ENCODE data around the gene HSH2D.

Gene HSH2D

DNA sequence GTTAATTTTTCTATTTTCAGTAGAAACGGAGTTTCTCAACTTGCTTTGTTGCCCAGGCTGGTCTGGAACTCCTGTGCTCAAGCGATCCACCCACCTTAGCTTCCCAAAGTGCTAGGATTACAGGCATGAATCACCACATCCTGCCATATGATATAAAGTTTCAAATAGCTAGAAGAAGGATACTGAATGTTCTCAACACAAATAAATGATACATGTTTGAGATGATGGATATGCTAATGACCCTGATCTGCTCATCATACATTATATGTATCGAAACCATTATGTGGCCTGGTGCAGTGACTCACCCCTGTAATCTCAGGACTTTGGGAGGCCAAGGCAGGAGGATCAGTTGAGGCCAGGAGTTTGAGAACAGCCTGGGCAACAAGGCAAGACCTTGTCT lies 18.4 kb downstream of the HSH2D start:
- Histone ChIP-seq H3K14ac (ENCODE audit: low read length) (no peak overlapping the region), H3K9ac (ENCODE audit: low read length) (no peak overlapping the region), H3K79me1 (ENCODE audit: low read length) (no peaks in the 10 kb centered on the region), H3K79me2 (ENCODE audit: control insufficient read depth, insufficient read depth, low read length, poor library complexity) (no peaks in the 10 kb centered on the region), H2AFZ (ENCODE audit: insufficient read depth, low read length, poor library complexity) (no peak overlapping the region), H3K23ac (ENCODE audit: low read length) (no peak overlapping the region), H4K8ac (ENCODE audit: low read depth, low read length) (no peak overlapping the region), H3K4me1 (ENCODE audit: control insufficient read depth in 1 of 2, insufficient read depth in 2 of 2, low read length in 2 of 2) (no peaks in the 10 kb centered on the region), H3K4ac (ENCODE audit: low read depth, low read length) (no peak overlapping the region), H3K18ac (ENCODE audit: low read length) (no peak overlapping the region), H2BK5ac (ENCODE audit: low read depth, low read length, poor library complexity) (no peak overlapping the region), H2BK120ac (ENCODE audit: insufficient read depth, low read length, poor library complexity) (no peak overlapping the region), H4K91ac (ENCODE audit: low read depth, low read length) (no peak overlapping the region), H3K4me3 (ENCODE audit: low read depth, low read length) (no peak overlapping the region), H3K27ac (ENCODE audit: low read depth, low read length) (no peak overlapping the region), H2BK12ac (ENCODE audit: low read length) (no peak overlapping the region), H4K12ac (ENCODE audit: low read depth, low read length) (no peak overlapping the region), H3K27me3 (ENCODE audit: insufficient read depth, low read length) (no peaks in the 10 kb centered on the region), H3K4me2 (ENCODE audit: low read length) (no peak overlapping the region), H3K9me3 (ENCODE audit: insufficient read depth, low read depth, low read length) (no peaks in the 10 kb centered on the region), H2AK5ac (ENCODE audit: low read length) (no peak overlapping the region), H3K36me3 (ENCODE audit: control insufficient read depth in 1 of 2, insufficient read depth in 2 of 2, low read length in 2 of 2) (no peaks in the 10 kb centered on the region)
- WGBS (ENCODE audit: extremely low coverage, insufficient coverage, insufficient read length) = no CpG with 5 or more reads among the region's 3 CpGs
- no peak for DNase-seq

DNA sequence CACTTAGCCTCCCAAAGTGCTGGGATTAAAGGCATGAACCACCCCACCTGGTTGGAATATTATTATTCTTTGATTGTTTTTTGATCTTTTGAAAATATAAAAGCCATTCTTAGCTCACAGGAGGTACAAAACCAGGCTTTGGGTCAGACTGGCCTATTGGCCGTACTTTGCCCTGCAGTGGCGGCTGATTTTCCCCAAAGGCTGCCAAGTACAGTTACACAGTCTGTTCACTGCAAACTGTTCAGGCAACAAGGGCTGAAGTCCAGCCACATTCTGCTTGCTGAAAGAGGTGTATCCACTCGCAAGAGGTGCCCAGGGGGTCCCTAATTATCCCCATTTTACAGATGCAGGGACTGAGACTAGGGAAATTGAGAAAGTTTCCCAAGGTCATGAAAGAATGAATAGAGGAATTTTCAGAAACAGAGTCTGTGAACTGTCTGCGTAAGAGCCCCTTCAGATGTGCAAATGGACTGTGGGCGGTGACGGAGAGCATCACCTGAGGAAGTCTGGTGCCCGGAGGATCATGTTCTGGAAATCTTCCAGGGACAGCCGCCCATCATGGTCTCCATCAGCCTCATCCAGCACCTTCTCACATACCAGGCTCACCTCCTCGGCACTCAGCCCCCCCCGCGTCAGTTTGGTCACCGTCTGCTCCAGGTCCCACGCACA lies 20.9 kb downstream of the HSH2D start:
- H4K91ac ChIP-seq (ENCODE audit: low read depth, low read length) = no peak overlapping the region
- no peak overlapping the region for H3K23ac ChIP-seq (ENCODE audit: low read length)
- H3K79me2 ChIP-seq (ENCODE audit: control insufficient read depth, insufficient read depth, low read length, poor library complexity) = no peaks in the 10 kb centered on the region
- no peaks in the 10 kb centered on the region for H3K36me3 ChIP-seq (ENCODE audit: control insufficient read depth in 1 of 2, insufficient read depth in 2 of 2, low read length in 2 of 2)
- no peak overlapping the region for H2AFZ ChIP-seq (ENCODE audit: insufficient read depth, low read length, poor library complexity)
- no peak overlapping the region for H2AK5ac ChIP-seq (ENCODE audit: low read length)
- H3K4ac ChIP-seq (ENCODE audit: low read depth, low read length) = no peak overlapping the region
- no CpG with 5 or more reads among the region's 13 CpGs for WGBS (ENCODE audit: extremely low coverage, insufficient coverage, insufficient read length)
- no peak overlapping the region for H3K14ac ChIP-seq (ENCODE audit: low read length)
- H3K4me2 ChIP-seq (ENCODE audit: low read length) = no peak overlapping the region
- H3K27me3 ChIP-seq (ENCODE audit: insufficient read depth, low read length) = no peaks in the 10 kb centered on the region
- DNase-seq = no peak
- no peak overlapping the region for H3K27ac ChIP-seq (ENCODE audit: low read depth, low read length)
- H3K4me3 ChIP-seq (ENCODE audit: low read depth, low read length) = no peak overlapping the region
- H3K4me1 ChIP-seq (ENCODE audit: control insufficient read depth in 1 of 2, insufficient read depth in 2 of 2, low read length in 2 of 2) = no peaks in the 10 kb centered on the region
- peaks cover 2% of the 10 kb centered on the region for H3K9me3 ChIP-seq (ENCODE audit: insufficient read depth, low read depth, low read length)
- no peaks in the 10 kb centered on the region for H3K79me1 ChIP-seq (ENCODE audit: low read length)
- no peak overlapping the region for H4K8ac ChIP-seq (ENCODE audit: low read depth, low read length)
- no peak overlapping the region for H2BK5ac ChIP-seq (ENCODE audit: low read depth, low read length, poor library complexity)
- no peak overlapping the region for H4K12ac ChIP-seq (ENCODE audit: low read depth, low read length)
- H2BK120ac ChIP-seq (ENCODE audit: insufficient read depth, low read length, poor library complexity) = no peak overlapping the region
- no peak overlapping the region for H3K18ac ChIP-seq (ENCODE audit: low read length)
- H3K9ac ChIP-seq (ENCODE audit: low read length) = no peak overlapping the region
- H2BK12ac ChIP-seq (ENCODE audit: low read length) = no peak overlapping the region

DNA sequence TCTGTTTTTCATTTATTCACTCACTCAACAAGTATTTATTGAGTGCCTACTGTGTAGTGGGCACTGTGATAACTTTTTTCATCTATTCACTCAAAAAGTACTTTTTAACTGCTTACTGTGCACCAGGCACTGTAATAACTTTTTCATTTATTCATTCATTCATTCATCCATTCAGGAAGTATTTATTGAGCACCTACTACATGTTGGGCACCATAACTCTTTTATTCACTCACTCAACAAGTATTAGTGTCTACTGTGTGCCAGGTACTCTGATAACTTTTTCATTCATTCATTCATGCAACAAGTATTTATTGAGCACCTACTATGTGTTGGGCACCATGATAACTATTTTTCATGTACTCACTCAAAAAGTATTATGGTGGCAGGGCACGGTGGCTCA lies 22.9 kb downstream of the HSH2D start:
- no peak overlapping the region for H3K18ac ChIP-seq (ENCODE audit: low read length)

DNA sequence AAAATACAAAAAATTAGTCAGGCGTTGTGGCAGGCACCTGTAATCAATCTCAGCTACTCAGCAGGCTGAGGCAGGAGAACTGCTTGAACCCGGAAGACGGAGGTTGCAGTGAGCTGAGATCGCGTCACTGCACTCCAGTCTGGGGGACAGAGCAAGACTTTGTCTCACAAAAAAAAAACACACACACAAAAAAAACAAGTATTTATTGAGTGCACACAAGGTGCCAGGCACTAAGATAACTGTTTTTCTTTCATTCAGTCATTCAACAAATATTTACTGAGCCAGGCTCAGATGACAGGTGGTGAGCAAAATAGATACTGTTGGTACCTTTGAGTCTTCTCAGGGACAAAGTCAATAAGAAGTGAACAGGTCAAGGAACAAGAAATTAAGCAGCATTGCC lies 23.6 kb downstream of the HSH2D start:
- Histone ChIP-seq H3K27me3 (ENCODE audit: insufficient read depth, low read length) (no peaks in the 10 kb centered on the region), H4K91ac (ENCODE audit: low read depth, low read length) (no peak overlapping the region), H2BK12ac (ENCODE audit: low read length) (no peak overlapping the region), H4K8ac (ENCODE audit: low read depth, low read length) (no peak overlapping the region), H3K36me3 (ENCODE audit: control insufficient read depth in 1 of 2, insufficient read depth in 2 of 2, low read length in 2 of 2) (no peaks in the 10 kb centered on the region), H3K18ac (ENCODE audit: low read length) (no peak overlapping the region), H3K79me2 (ENCODE audit: control insufficient read depth, insufficient read depth, low read length, poor library complexity) (no peaks in the 10 kb centered on the region), H2BK5ac (ENCODE audit: low read depth, low read length, poor library complexity) (no peak overlapping the region), H3K27ac (ENCODE audit: low read depth, low read length) (no peak overlapping the region), H3K79me1 (ENCODE audit: low read length) (no peaks in the 10 kb centered on the region), H2BK120ac (ENCODE audit: insufficient read depth, low read length, poor library complexity) (no peak overlapping the region), H2AK5ac (ENCODE audit: low read length) (no peak overlapping the region), H3K23ac (ENCODE audit: low read length) (no peak overlapping the region), H4K12ac (ENCODE audit: low read depth, low read length) (no peak overlapping the region), H3K9ac (ENCODE audit: low read length) (no peak overlapping the region), H3K4me2 (ENCODE audit: low read length) (no peak overlapping the region), H3K4ac (ENCODE audit: low read depth, low read length) (no peak overlapping the region), H3K4me1 (ENCODE audit: control insufficient read depth in 1 of 2, insufficient read depth in 2 of 2, low read length in 2 of 2) (no peaks in the 10 kb centered on the region), H3K4me3 (ENCODE audit: low read depth, low read length) (no peak overlapping the region), H3K9me3 (ENCODE audit: insufficient read depth, low read depth, low read length) (peaks cover 4% of the 10 kb centered on the region), H3K14ac (ENCODE audit: low read length) (no peak overlapping the region), H2AFZ (ENCODE audit: insufficient read depth, low read length, poor library complexity) (no peak overlapping the region)
- DNase-seq = no peak
- no CpG with 5 or more reads among the region's 5 CpGs for whole genome bisulfite sequencing (ENCODE audit: extremely low coverage, insufficient coverage, insufficient read length)

More for the DNA sequence above, 22.9 kb downstream of the HSH2D start:
- H3K27me3 ChIP-seq (ENCODE audit: insufficient read depth, low read length) = no peaks in the 10 kb centered on the region
- no peaks in the 10 kb centered on the region for H3K36me3 ChIP-seq (ENCODE audit: control insufficient read depth in 1 of 2, insufficient read depth in 2 of 2, low read length in 2 of 2)
- no peak overlapping the region for H3K23ac ChIP-seq (ENCODE audit: low read length)
- H3K9ac ChIP-seq (ENCODE audit: low read length) = no peak overlapping the region
- H3K4me2 ChIP-seq (ENCODE audit: low read length) = no peak overlapping the region
- no peaks in the 10 kb centered on the region for H3K79me2 ChIP-seq (ENCODE audit: control insufficient read depth, insufficient read depth, low read length, poor library complexity)
- no peak overlapping the region for H3K4me3 ChIP-seq (ENCODE audit: low read depth, low read length)
- no peak overlapping the region for H3K4ac ChIP-seq (ENCODE audit: low read depth, low read length)
- H3K4me1 ChIP-seq (ENCODE audit: control insufficient read depth in 1 of 2, insufficient read depth in 2 of 2, low read length in 2 of 2) = no peaks in the 10 kb centered on the region
- peaks cover 2% of the 10 kb centered on the region for H3K9me3 ChIP-seq (ENCODE audit: insufficient read depth, low read depth, low read length)
- no peak overlapping the region for H2BK12ac ChIP-seq (ENCODE audit: low read length)
- H2BK120ac ChIP-seq (ENCODE audit: insufficient read depth, low read length, poor library complexity) = no peak overlapping the region
- H3K14ac ChIP-seq (ENCODE audit: low read length) = no peak overlapping the region
- no peaks in the 10 kb centered on the region for H3K79me1 ChIP-seq (ENCODE audit: low read length)
- H2AK5ac ChIP-seq (ENCODE audit: low read length) = no peak overlapping the region
- no peak overlapping the region for H2AFZ ChIP-seq (ENCODE audit: insufficient read depth, low read length, poor library complexity)
- no CpG with 5 or more reads among the region's 1 CpG for WGBS (ENCODE audit: extremely low coverage, insufficient coverage, insufficient read length)
- no peak overlapping the region for H2BK5ac ChIP-seq (ENCODE audit: low read depth, low read length, poor library complexity)
- DNase-seq = no peak
- no peak overlapping the region for H4K8ac ChIP-seq (ENCODE audit: low read depth, low read length)
- H4K12ac ChIP-seq (ENCODE audit: low read depth, low read length) = no peak overlapping the region
- no peak overlapping the region for H4K91ac ChIP-seq (ENCODE audit: low read depth, low read length)
- no peak overlapping the region for H3K27ac ChIP-seq (ENCODE audit: low read depth, low read length)
